ENCODE measurements around the gene CNPY3.
A peak's percentile ranks its signal among the peaks of the same experiment; 100 is the strongest.
"Not testable (repeated sequence)": the region's sequence is repeated elsewhere in the genome, so short reads cannot be mapped to it uniquely, and the experiment has no call there.

Gene CNPY3

GRCh38 chr6:42896178-42896719 is 33.0 kb upstream of the CNPY3 start:
- H3K4me3 ChIP-seq (ENCODE audit: low read length), result no peak overlapping the region
- no peak for DNase-seq (ENCODE audit: low read depth)
- no peak for TF ChIP-seq CTCF (IDR thresholded peaks at IDR 0.05; ENCODE audit: insufficient read depth, low read depth, low read length, missing control alignments)

- TF ChIP-seq CTCF (IDR thresholded peaks at IDR 0.05; ENCODE audit: insufficient read depth, low read depth, low read length, missing control alignments), result peak; percentile 59
- DNase-seq (ENCODE audit: low read depth), result peak; percentile 66
- H3K4me3 ChIP-seq (ENCODE audit: low read length), result no peak overlapping the region
Observed at GRCh38 chr6:42898891-42899361, 30.4 kb upstream of the CNPY3 start.

GRCh38 chr6:42899871-42900270 is 29.4 kb upstream of the CNPY3 start:
- no peak for DNase-seq (ENCODE audit: low read depth)
- TF ChIP-seq CTCF (IDR thresholded peaks at IDR 0.05; ENCODE audit: insufficient read depth, low read depth, low read length, missing control alignments), result no peak
- H3K4me3 ChIP-seq (ENCODE audit: low read length), result no peak overlapping the region

GRCh38 chr6:42901538-42901957 is 27.7 kb upstream of the CNPY3 start:
- H3K4me3 ChIP-seq (ENCODE audit: low read length), result no peak overlapping the region
- TF ChIP-seq CTCF (IDR thresholded peaks at IDR 0.05; ENCODE audit: insufficient read depth, low read depth, low read length, missing control alignments), result peak; percentile 77
- peak; percentile 84 for DNase-seq (ENCODE audit: low read depth)

GRCh38 chr6:42902429-42903263 is 26.6 kb upstream of the CNPY3 start:
- not testable (repeated sequence) for DNase-seq (ENCODE audit: low read depth); H3K4me3 ChIP-seq (ENCODE audit: low read length)

GRCh38 chr6:42904467-42904866 is 24.8 kb upstream of the CNPY3 start:
- no peak for TF ChIP-seq CTCF (IDR thresholded peaks at IDR 0.05; ENCODE audit: insufficient read depth, low read depth, low read length, missing control alignments)
- H3K4me3 ChIP-seq (ENCODE audit: low read length), result no peak overlapping the region

GRCh38 chr6:42907336-42907735 is 21.9 kb upstream of the CNPY3 start:
- H3K4me3 ChIP-seq (ENCODE audit: low read length), result no peak overlapping the region
- DNase-seq (ENCODE audit: low read depth), result no peak
- no peak for TF ChIP-seq CTCF (IDR thresholded peaks at IDR 0.05; ENCODE audit: insufficient read depth, low read depth, low read length, missing control alignments)

More at GRCh38 chr6:42904467-42904866, 24.8 kb upstream of the CNPY3 start:
- DNase-seq (ENCODE audit: low read depth), result no peak
